GM23338 (cell line): Measurements from ENCODE around the gene CDK13. TPM values are rescaled to one million over a fixed set of nuclear protein-coding genes. Genes with fewer than 3 reads are reported as not detected.

ENCODE experiments used
- ATAC-seq: fragments of 200-7000 bp; cut with Tn5 transposase; 3 replicates; pipeline ENCODE4 v1.9.1; 2020
- DNase-seq: peaks from one replicate; pipeline ENCODE4 v3.0.0-alpha.2; 2015; ENCODE audit warnings: low spot score
- H2AFZ ChIP-seq: fragments of 200-600 bp; sonication (generic); 2 replicates; pipeline ENCODE4 v1.8.0; 2016; ENCODE audit warnings: antibody characterized with exemption, mild to moderate bottlenecking, moderate library complexity
- H3F3A ChIP-seq: fragments of 200-600 bp; sonication (generic); replicated peaks from 2 replicates; pipeline ENCODE4 v1.8.0; 2017; ENCODE audit warnings: antibody characterized with exemption, mixed run types, low read depth
- H3K27ac ChIP-seq: fragments of 200-600 bp; sonication (generic); 2 replicates; pipeline ENCODE4 v1.6.1; 2016; ENCODE audit warnings: low read depth
- H3K27me3 ChIP-seq: fragments of 200-600 bp; sonication (generic); 2 replicates; pipeline ENCODE4 v1.8.0; 2016; ENCODE audit warnings: mild to moderate bottlenecking, mixed run types, moderate library complexity; ENCODE audit not compliant: insufficient read depth
- H3K36me3 ChIP-seq: fragments of 200-600 bp; sonication (generic); 2 replicates; pipeline ENCODE4 v1.8.0; 2016; ENCODE audit warnings: mild to moderate bottlenecking; ENCODE audit not compliant: insufficient read depth
- H3K4me1 ChIP-seq: fragments of 200-600 bp; sonication (generic); 2 replicates; pipeline ENCODE4 v1.8.0; 2016; ENCODE audit warnings: mild to moderate bottlenecking, moderate library complexity; ENCODE audit not compliant: insufficient read depth
- H3K4me2 ChIP-seq: fragments of 200-600 bp; sonication (generic); 2 replicates; pipeline ENCODE4 v1.7.1; 2017; ENCODE audit warnings: mixed run types
- H3K4me3 ChIP-seq: fragments of 200-600 bp; sonication (generic); 2 replicates; pipeline ENCODE4 v1.6.1; 2016; ENCODE audit warnings: mixed run types
- H3K79me2 ChIP-seq: fragments of 200-600 bp; sonication (generic); replicated peaks from 2 replicates; pipeline ENCODE4 v1.8.0; 2017; ENCODE audit warnings: mild to moderate bottlenecking; ENCODE audit not compliant: insufficient read depth
- H3K9me2 ChIP-seq: fragments of 200-600 bp; sonication (generic); 2 replicates; pipeline ENCODE4 v1.8.0; 2017; ENCODE audit not compliant: insufficient read depth
- H4K20me1 ChIP-seq: fragments of 200-600 bp; sonication (generic); replicated peaks from 2 replicates; pipeline ENCODE4 v1.8.0; 2017; ENCODE audit warnings: mild to moderate bottlenecking; ENCODE audit not compliant: insufficient read depth
- H3K27ac Mint-ChIP-seq: 2 replicates; pipeline ENCODE4 v1.8.0; 2020; ENCODE audit warnings: inconsistent platforms, mild to moderate bottlenecking, moderate library complexity, mixed read lengths
- H3K27me3 Mint-ChIP-seq: 3 replicates; pipeline ENCODE4 v1.8.0; 2022; ENCODE audit warnings: low read depth, mild to moderate bottlenecking, moderate library complexity, mixed read lengths, inconsistent platforms; ENCODE audit not compliant: insufficient read depth, poor library complexity
- H3K36me3 Mint-ChIP-seq: 3 replicates; pipeline ENCODE4 v1.8.0; 2021; ENCODE audit warnings: low read depth, mild to moderate bottlenecking, inconsistent platforms, moderate library complexity, mixed read lengths
- H3K4me1 Mint-ChIP-seq: 3 replicates; pipeline ENCODE4 v1.8.0; 2020; ENCODE audit warnings: mild to moderate bottlenecking, inconsistent platforms, mixed read lengths
- H3K4me3 Mint-ChIP-seq: 3 replicates; pipeline ENCODE4 v1.8.0; 2021; ENCODE audit warnings: moderate library complexity, mild to moderate bottlenecking, inconsistent platforms, mixed read lengths
- H3K9me3 Mint-ChIP-seq: 3 replicates; pipeline ENCODE4 v1.8.0; 2020; ENCODE audit warnings: moderate library complexity, mild to moderate bottlenecking, inconsistent platforms, mixed read lengths
- CREB1 ChIP-seq: fragments of 250-450 bp; sonication (Bioruptor Pico); IDR thresholded peaks from 2 replicates; pipeline ENCODE4 v1.5.0; 2020; ENCODE audit warnings: low read depth, mild to moderate bottlenecking, moderate library complexity
- CTCF ChIP-seq, 2 experiments: fragments of 200-600 bp in 1 of 2; sonication (generic) in 1 of 2; conservative IDR thresholded peaks; 2 replicates each; pipeline versions ENCODE4 v1.5.1 to v1.6.1; 2016 to 2017; ENCODE audit warnings: antibody characterized with exemption in 2 of 2, low read depth in 2 of 2, mild to moderate bottlenecking in 2 of 2, moderate library complexity in 1 of 2
- ETS1 ChIP-seq: IDR thresholded peaks from 2 replicates; pipeline ENCODE4 v1.6.1; 2016; ENCODE audit warnings: antibody characterized with exemption
- EZH2 ChIP-seq: fragments of 200-600 bp; sonication (generic); IDR thresholded peaks from one replicate; pipeline ENCODE4 v1.8.0; 2017; ENCODE audit warnings: antibody characterized with exemption, mild to moderate bottlenecking, low read depth; ENCODE audit not compliant: unreplicated experiment
- EZH2phosphoT487 ChIP-seq: fragments of 200-600 bp; sonication (generic); IDR thresholded peaks from one replicate; pipeline ENCODE4 v1.8.1; 2018; ENCODE audit warnings: antibody characterized with exemption; ENCODE audit not compliant: unreplicated experiment
- JUNB ChIP-seq: IDR thresholded peaks from one replicate; pipeline ENCODE4 v1.6.1; 2016; ENCODE audit warnings: antibody characterized with exemption; ENCODE audit not compliant: unreplicated experiment
- POLR2AphosphoS5 ChIP-seq: IDR thresholded peaks from 2 replicates; pipeline ENCODE4 v1.6.1; 2016; ENCODE audit warnings: antibody characterized with exemption, low read depth
- REST ChIP-seq: IDR thresholded peaks from one replicate; pipeline ENCODE4 v1.6.1; 2018; ENCODE audit warnings: antibody characterized with exemption; ENCODE audit not compliant: unreplicated experiment
- STAT1 ChIP-seq: IDR thresholded peaks from one replicate; pipeline ENCODE4 v1.6.1; 2016; ENCODE audit warnings: antibody characterized with exemption; ENCODE audit not compliant: unreplicated experiment
- ZNF114 ChIP-seq: fragments of 250-450 bp; sonication (Bioruptor Pico); IDR thresholded peaks from 2 replicates; pipeline ENCODE4 v1.5.0; 2020; ENCODE audit warnings: mild to moderate bottlenecking, moderate library complexity
- ZNF462 ChIP-seq: fragments of 250-450 bp; sonication (Bioruptor Pico); IDR thresholded peaks from 2 replicates; pipeline ENCODE4 v1.5.0; 2020; ENCODE audit warnings: mild to moderate bottlenecking, moderate library complexity
- polyA plus RNA-seq: library from polyadenylated mRNA; unstranded; fragments of >200 nt; fragmentation: Nextera tagmentation; extraction: Ambion mirVana; gene quantifications from 2 replicates; pipeline ENCODE4 v1.2.1, GENCODE V29; 2016
- total RNA-seq: library from RNA; depleted of rRNA; stranded (reverse); fragments of >200 nt; shearing (Covaris generic); gene quantifications from 2 replicates; pipeline ENCODE4 v1.2.3, GENCODE V29; 2014

The CDK13 gene
- total and polyA plus RNA-seq, 2 experiments from 2014 or later = 39.4 to 80.2 TPM

- ATAC-seq = no peak
- Mint-ChIP-seq H3K27ac (no peak overlapping the region), H3K27me3 (peaks cover 2% of the 10 kb centered on the region), H3K9me3 (no peaks in the 10 kb centered on the region), H3K4me1 (no peaks in the 10 kb centered on the region), H3K36me3 (peaks cover 22% of the 10 kb centered on the region; the same call in 2 of the 3 replicates), H3K4me3 (no peak overlapping the region)
- Histone ChIP-seq H3K27ac (no peak overlapping the region), H4K20me1 (no peaks in the 10 kb centered on the region), H3K9me2 (no peaks in the 10 kb centered on the region), H3K79me2 (no peaks in the 10 kb centered on the region), H3K4me2 (no peak overlapping the region), H3K27me3 (no peaks in the 10 kb centered on the region), H3K4me1 (no peaks in the 10 kb centered on the region), H3F3A (no peaks in the 10 kb centered on the region), H3K36me3 (0 out of 2 replicates have a peak, but pooled peaks cover 5% of the 10 kb centered on the region), H3K4me3 (no peak overlapping the region), H2AFZ (no peak overlapping the region)
- DNase-seq = no peak
- TF ChIP-seq ZNF462 (CRISPR knock-in tag) (no peak), ETS1 (no peak), POLR2AphosphoS5 (no peak), CTCF (conservative IDR thresholded peaks at IDR 0.05; ENCODE audit: low read depth in 2 of 2) (no peak), EZH2phosphoT487 (no peak), REST (no peak), EZH2 (no peak), STAT1 (no peak), JUNB (no peak), ZNF114 (CRISPR knock-in tag) (no peak), CREB1 (CRISPR knock-in tag) (no peak)
Observed at GRCh38 chr7:40014376-40014775, 64.3 kb downstream of the CDK13 start.
